COLO829 (cell line): ENCODE data around the gene METTL25.
A peak's percentile ranks its signal among the peaks of the same experiment; 100 is the strongest.

Experiments
- DNase-seq: peaks from one replicate; pipeline ENCODE4 v3.0.0; 2012; ENCODE audit warnings: low spot score

Gene METTL25

DNA sequence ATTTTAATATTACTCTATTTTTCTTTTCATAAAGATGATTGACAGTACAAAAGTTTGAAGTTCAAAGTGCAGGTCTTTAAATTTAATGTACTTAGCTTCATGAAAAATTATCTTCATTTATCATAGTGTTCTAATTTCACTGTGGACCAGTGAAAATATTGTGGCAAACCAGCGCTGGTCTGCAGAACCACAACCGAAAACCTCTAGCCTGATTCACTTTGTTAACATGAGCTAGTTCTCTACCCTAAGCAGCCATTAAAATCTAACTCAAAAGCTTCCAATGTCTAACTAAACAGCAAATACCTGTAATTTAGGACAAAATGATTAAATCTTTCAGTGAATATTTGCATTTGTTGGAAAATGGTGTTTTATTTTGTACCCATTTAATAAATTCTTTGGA is 167.3 kb downstream of the METTL25 start:
- DNase-seq: no peak

- DNase-seq: peak; percentile 33
Measured at GRCh38 chr12:82527165-82527780, 168.9 kb downstream of the METTL25 start.
